PC-3 (cell line): ENCODE results near the gene GOLM1. TPM values are rescaled to one million over a fixed set of nuclear protein-coding genes. Genes with fewer than 3 reads are reported as not detected.

Experiments
- ATAC-seq: fragments of 200-7000 bp; cut with Tn5 transposase; 2 replicates; pipeline ENCODE4 v1.9.1; 2020; ENCODE audit warnings: mild to moderate bottlenecking, moderate library complexity
- BruUV-seq: library from RNA; stranded (reverse); fragments of 400-500 nt; replicated peaks from 2 replicates; lab custom pipeline; 2021; lab: Mats Ljungman, UMichigan
- CTCF ChIA-PET: fragments of 300-600 bp; sonication (Branson Sonifier 250); formaldehyde crosslinking; loops from one replicate; lab custom pipeline; 2022; ENCODE audit warnings: antibody characterized with exemption; lab: Charles Lee
- POLR2A ChIA-PET: fragments of 300-600 bp; sonication (Branson Sonifier 250); formaldehyde crosslinking; loops from one replicate; lab custom pipeline; 2022; ENCODE audit warnings: antibody characterized with exemption; ENCODE audit not compliant: unreplicated experiment; lab: Charles Lee
- DNase-seq: peaks from one replicate; pipeline ENCODE4 v3.0.0-alpha.2; 2015
- H2AFZ ChIP-seq: fragments of 300-600 bp; sonication (generic); 2 replicates; pipeline ENCODE4 v1.6.0; 2016; ENCODE audit warnings: antibody characterized with exemption, low read length
- H3F3A ChIP-seq: fragments of 300-600 bp; sonication (generic); one replicate; pipeline ENCODE4 v1.6.0; 2017; ENCODE audit warnings: antibody characterized with exemption, low read length, control low read depth, mild to moderate bottlenecking; ENCODE audit not compliant: unreplicated experiment
- H3K27ac ChIP-seq: fragments of 300-600 bp; sonication (generic); 2 replicates; pipeline ENCODE4 v1.5.1; 2016; ENCODE audit warnings: mild to moderate bottlenecking, low read length
- H3K27me3 ChIP-seq: fragments of 300-600 bp; sonication (generic); 2 replicates; pipeline ENCODE4 v1.6.1; 2016; ENCODE audit warnings: low read length, mixed read lengths
- H3K36me3 ChIP-seq: fragments of 300-600 bp; sonication (generic); 2 replicates; pipeline ENCODE4 v1.6.1; 2016; ENCODE audit warnings: low read depth, mixed run types, low read length, mixed read lengths
- H3K4me1 ChIP-seq: fragments of 300-600 bp; sonication (generic); 2 replicates; pipeline ENCODE4 v1.5.1; 2016; ENCODE audit warnings: low read length; ENCODE audit not compliant: insufficient read depth
- H3K4me2 ChIP-seq: fragments of 300-600 bp; sonication (generic); 2 replicates; pipeline ENCODE4 v1.6.0; 2016; ENCODE audit warnings: low read length
- H3K4me3 ChIP-seq: fragments of 300-600 bp; sonication (generic); 2 replicates; pipeline ENCODE4 v1.5.1; 2016; ENCODE audit warnings: mild to moderate bottlenecking, low read length, mixed read lengths
- H3K79me2 ChIP-seq: fragments of 300-600 bp; sonication (generic); 2 replicates; pipeline ENCODE4 v1.6.1; 2017; ENCODE audit warnings: low read length, mixed read lengths
- H3K9ac ChIP-seq: fragments of 300-600 bp; sonication (generic); 2 replicates; pipeline ENCODE4 v1.6.0; 2016; ENCODE audit warnings: mild to moderate bottlenecking, low read length
- H3K9me2 ChIP-seq: fragments of 300-600 bp; sonication (generic); replicated peaks from 2 replicates; pipeline ENCODE4 v1.6.1; 2016; ENCODE audit warnings: mixed run types, low read length, mixed read lengths
- H3K9me3 ChIP-seq: fragments of 300-600 bp; sonication (generic); 2 replicates; pipeline ENCODE4 v1.6.1; 2016; ENCODE audit warnings: low read length, mixed read lengths
- H4K20me1 ChIP-seq: fragments of 300-600 bp; sonication (generic); 2 replicates; pipeline ENCODE4 v1.6.1; 2016; ENCODE audit warnings: low read length, mixed read lengths
- CTCF ChIP-seq: fragments of 300-600 bp; sonication (generic); conservative IDR thresholded peaks from 2 replicates; pipeline ENCODE4 v1.5.1; 2017; ENCODE audit warnings: antibody characterized with exemption, low read depth, mild to moderate bottlenecking, low read length
- EZH2 ChIP-seq: fragments of 300-600 bp; sonication (generic); IDR thresholded peaks from one replicate; pipeline ENCODE4 v1.6.1; 2017; ENCODE audit warnings: antibody characterized with exemption, mild to moderate bottlenecking, low read length; ENCODE audit not compliant: unreplicated experiment
- EZH2phosphoT487 ChIP-seq: fragments of 300-600 bp; sonication (generic); IDR thresholded peaks from 2 replicates; pipeline ENCODE4 v1.6.1; 2018; ENCODE audit warnings: mild to moderate bottlenecking, antibody characterized with exemption, low read length, borderline replicate concordance
- intact Hi-C: fragments of 100-400 bp; cut with micrococcal nuclease; formaldehyde crosslinking; loops from 2 replicates; pipeline ENCODE4 v1.9.0; 2023
- total RNA-seq: library from RNA; depleted of rRNA; stranded (reverse); fragments of >200 nt; gene quantifications from 2 replicates; pipeline ENCODE4 v1.2.3, GENCODE V29; 2014

GOLM1 gene
- total RNA-seq, 1 experiment from 2014 or later = 55.8 TPM

GRCh38 chr9:86134361-86134760 is 35.0 kb upstream of the GOLM1 start:
- Histone ChIP-seq H3K27me3 (no peaks in the 10 kb centered on the region), H3K4me3 (no peak overlapping the region), H3K4me2 (no peak overlapping the region), H3K9me2 (no peaks in the 10 kb centered on the region), H4K20me1 (no peaks in the 10 kb centered on the region), H3K9me3 (no peaks in the 10 kb centered on the region), H3K36me3 (no peaks in the 10 kb centered on the region), H3F3A (no peaks in the 10 kb centered on the region), H3K9ac (no peak overlapping the region), H3K79me2 (no peaks in the 10 kb centered on the region), H2AFZ (no peak overlapping the region), H3K27ac (no peak overlapping the region), H3K4me1 (peaks cover 9% of the 10 kb centered on the region; the same call in 1 of the 2 replicates)
- no peak for TF ChIP-seq CTCF
- TF ChIP-seq EZH2phosphoT487 = no peak
- no peak for TF ChIP-seq EZH2
- DNase-seq = no peak
- ChIA-PET POLR2A (no interaction called here), CTCF (no interaction called here)
- BruUV-seq = no TSS peak
- intact Hi-C loops = no loop called here
- no peak for ATAC-seq

GRCh38 chr9:86128235-86128822 is 29.0 kb upstream of the GOLM1 start:
- peak overlapping the region; percentile 59 for H3K27ac ChIP-seq
- POLR2A ChIA-PET = no interaction called here
- H3K36me3 ChIP-seq = no peaks in the 10 kb centered on the region
- no peak for DNase-seq
- peak overlapping the region; percentile 69 for H3K4me2 ChIP-seq
- no peak overlapping the region for H2AFZ ChIP-seq
- H3K9me3 ChIP-seq = no peaks in the 10 kb centered on the region
- intact Hi-C loops = no loop called here
- H3K9me2 ChIP-seq = no peaks in the 10 kb centered on the region
- CTCF ChIA-PET = no interaction called here
- TF ChIP-seq CTCF = no peak
- no peak for TF ChIP-seq EZH2
- TF ChIP-seq EZH2phosphoT487 = no peak
- H3K27me3 ChIP-seq = no peaks in the 10 kb centered on the region
- no peak overlapping the region for H3K9ac ChIP-seq
- no peaks in the 10 kb centered on the region for H3K79me2 ChIP-seq
- no peaks in the 10 kb centered on the region for H4K20me1 ChIP-seq
- BruUV-seq = no TSS peak
- H3K4me1 ChIP-seq = peaks cover 28% of the 10 kb centered on the region
- no peak for ATAC-seq
- no peaks in the 10 kb centered on the region for H3F3A ChIP-seq
- no peak overlapping the region for H3K4me3 ChIP-seq
